Central memory CD4-positive, alpha-beta T cell (primary cell): ENCODE results near the gene ADGRA1.

ENCODE experiments used
- DNase-seq: peaks from one replicate; pipeline ENCODE4 v3.0.0; 2022

ADGRA1 gene

DNA sequence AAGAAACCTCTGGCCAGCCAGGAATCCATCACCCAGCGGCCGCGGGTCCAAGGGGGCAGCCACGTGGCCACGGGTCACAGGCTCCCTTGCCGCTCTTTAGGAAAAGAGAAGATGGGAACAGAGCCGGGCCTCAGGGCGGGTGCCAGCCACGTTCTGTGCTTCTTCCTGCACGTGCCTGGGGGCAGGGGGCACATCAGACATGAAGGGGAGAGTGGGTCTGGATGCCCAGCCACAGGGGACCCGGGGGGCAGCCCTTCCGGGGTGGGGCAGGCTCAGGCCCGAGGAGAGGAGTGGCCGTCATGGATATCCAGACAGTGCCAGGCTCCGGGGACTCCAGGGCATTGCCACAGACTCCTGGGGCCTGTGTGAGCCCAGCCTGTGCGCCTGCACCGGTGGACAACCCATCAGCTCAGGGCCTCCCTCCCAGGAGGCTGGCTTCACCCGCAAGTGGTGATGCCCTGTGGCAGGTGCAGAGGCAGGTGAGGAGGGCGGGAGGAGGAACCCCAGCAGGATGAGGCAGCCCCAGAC, 31.0 kb upstream of the ADGRA1 start:
- no peak for DNase-seq

DNA sequence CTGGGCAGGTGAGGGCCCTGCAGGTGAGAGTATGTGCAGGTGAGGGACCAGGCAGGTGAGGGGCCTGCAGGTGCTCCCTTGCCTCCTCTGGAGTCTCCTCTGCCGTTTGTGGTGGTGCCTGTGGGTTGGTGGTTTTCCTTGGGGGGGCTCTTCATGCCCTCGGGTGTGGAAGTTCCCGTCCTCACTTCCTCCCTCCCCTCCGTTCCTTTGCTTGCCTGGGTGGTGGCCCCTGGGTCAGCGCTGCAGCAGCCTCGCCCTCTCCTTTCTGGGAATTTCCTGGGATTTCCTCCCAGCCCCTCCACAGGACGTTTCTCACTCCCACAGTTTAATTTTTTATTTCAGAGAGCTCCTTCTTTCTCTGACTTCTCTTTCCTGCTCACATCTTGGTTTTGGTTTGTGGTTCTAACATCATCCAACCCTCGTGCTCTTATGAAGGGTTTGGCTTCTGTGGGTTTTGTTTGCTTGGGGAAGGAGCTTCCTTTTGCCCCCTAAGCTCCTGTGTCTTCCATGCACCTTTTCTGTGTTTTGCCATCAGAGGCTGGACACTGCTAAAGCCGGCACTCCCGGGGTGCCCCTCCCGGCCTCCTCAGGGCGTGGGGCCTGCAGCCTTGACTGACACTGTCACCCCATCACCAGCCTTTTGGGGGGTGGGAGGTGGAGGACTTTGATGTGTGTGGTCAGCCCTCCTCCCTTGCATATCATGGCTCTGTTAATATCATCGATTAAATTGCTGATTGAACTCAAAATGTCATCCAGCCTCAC, 29.2 kb upstream of the ADGRA1 start:
- no peak for DNase-seq

GRCh38 chr10:133059093-133059470, 28.6 kb upstream of the ADGRA1 start:
- no peak for DNase-seq

DNA sequence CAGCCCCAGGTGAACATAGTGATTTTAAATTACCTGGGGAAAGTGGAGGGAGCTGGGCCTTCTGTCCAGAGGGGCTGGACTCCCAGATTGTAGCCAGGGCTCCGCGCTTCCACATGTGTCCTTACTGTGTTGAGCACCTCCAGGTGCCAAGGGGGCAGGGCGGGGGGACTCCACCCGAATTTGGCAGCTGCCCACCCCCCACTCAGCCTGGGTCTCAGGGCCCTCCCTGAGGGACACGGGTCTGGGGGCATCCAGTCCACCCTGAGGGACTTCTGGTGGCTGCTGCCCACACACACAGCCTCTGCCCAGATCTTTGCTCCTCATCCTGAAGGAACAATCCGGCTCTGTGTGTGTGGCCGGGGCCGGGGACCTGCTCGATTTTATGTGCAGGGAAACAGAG, 28.2 kb upstream of the ADGRA1 start:
- DNase-seq: no peak

GRCh38 chr10:133060022-133060421, 27.7 kb upstream of the ADGRA1 start:
- no peak for DNase-seq

DNA sequence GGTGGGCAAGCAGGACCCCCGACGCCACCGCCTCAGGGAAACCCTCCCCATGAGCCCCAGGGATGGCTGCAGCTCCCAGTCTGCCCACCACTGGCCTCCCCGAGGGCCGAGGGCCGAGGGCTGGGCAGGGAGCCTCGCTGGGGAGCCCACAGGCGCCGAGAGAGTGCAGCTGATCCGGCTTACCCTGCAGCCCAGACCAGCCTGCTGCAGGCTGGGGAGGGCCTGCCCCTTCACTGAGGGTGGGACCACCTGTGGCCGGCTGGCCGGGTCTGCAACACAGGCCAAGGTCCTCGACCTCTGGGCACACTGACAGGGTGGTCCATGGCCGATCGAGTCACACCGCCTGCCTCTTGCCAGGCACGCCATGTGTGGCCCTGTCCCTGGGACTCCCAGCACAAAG, 27.3 kb upstream of the ADGRA1 start:
- DNase-seq: no peak

DNA sequence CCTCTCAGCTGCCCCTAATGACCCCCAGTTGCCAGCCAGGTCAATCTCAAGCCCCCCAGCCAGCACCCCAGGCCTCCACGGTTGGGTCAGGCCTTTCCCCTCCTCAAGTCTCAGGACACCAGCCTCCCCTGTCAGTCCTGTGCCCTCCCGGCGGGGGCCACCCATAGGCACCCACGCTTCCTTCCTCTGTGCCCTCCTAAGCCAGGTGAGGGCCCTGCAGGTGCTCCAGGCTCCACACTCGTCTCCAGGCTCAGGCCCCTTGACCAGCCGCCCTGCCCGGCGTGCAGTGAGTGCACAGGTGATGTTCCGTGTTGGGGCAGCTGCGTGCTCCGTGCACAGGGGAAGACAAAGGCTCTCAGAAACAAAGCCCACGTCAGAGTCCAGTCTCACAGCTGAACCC, 26.8 kb upstream of the ADGRA1 start:
- no peak for DNase-seq

- no peak for DNase-seq
These were observed 26.3 kb upstream of the ADGRA1 start for GRCh38 chr10:133061296-133062038.

GRCh38 chr10:133062085-133062484, 25.6 kb upstream of the ADGRA1 start:
- no peak for DNase-seq

GRCh38 chr10:133062635-133063034, 25.1 kb upstream of the ADGRA1 start:
- DNase-seq: no peak

DNA sequence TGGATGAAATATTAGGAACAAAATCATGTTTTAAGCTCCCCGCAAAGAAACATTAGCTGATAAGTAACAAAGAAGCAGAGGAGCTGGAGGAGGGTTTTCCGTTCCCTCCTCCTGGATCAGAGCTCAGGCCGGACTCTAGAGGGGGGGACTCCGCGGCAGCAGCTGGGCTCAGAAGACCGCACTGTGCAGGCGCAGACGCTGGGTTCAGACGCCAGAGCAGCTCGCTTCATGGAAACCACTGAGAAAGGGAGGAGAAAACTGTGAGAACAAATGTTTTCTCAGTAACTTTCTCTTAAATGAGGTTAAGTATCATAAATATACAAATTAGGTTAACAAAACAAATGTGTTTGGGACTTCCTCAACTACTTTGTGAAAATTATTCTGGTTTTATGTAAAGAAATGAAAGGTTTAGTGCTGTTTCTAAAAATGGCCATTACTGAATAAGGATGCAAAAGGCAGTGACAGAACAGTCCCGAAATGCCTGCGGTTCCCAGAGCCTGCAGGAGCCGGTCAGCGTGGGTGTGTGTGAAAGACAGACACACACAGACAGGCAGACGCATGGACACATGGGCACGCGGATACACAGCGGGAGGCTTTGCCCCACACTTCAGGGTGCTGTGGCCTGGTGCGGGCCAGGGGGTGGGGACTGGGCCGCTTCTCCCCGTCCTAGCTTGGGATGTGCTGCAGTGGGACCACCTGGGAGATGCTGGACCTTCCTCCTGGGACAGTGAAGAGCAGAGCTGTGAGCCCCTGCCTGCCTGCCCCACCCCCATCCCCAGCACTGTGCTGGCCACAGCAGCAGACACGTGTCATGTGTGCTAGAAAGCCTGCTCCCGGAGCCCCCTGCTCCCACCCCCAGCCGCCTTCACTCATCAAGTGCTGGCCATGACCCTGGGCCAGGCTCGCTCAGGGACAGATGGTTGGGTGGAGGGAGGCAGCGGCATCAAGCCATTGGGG, 20.3 kb upstream of the ADGRA1 start:
- no peak for DNase-seq

DNA sequence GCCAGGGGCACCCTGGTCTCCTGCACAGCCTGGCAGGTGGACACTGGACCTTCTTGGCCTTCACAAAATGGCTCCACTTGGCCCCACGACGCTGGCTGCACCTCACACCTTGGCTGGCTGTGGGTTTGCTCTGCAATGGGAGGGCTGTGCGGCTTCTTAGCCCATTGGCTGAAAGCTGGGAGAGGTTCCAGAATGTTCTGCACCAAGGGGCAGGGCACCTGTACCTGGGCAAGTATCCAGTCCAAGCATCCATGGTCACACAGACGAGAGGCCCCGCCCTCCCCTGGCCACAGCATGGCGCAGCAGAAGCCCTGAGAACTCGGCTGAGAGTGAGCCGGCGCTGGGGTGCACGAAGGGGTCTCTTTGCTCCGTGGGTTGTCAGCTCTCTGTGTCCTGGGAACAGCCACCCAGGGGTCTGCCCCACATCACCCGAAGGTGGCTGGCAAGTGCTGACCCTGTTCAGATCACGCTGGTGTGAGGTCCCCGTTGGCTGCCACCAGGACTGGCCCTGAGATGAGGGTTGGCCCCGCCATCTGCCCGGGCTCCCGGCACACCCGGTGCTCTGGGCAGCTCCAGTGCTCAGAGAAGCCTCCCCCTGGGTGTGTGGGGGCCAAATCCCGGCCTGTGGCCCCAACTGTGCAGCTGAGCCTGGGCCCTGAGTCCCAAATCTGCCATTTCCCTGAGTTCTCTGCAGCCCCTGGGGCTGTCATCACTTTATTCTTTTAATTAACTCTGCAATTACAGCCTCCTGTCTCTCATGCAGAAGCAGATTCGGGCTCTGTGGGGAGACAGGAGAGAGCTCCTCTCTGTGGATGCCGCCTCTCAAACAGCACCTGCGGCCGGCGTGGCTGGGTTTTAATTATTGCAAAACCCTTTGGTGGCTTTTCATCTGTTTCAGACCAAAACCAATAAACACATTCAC, 19.4 kb upstream of the ADGRA1 start:
- no peak for DNase-seq

DNA sequence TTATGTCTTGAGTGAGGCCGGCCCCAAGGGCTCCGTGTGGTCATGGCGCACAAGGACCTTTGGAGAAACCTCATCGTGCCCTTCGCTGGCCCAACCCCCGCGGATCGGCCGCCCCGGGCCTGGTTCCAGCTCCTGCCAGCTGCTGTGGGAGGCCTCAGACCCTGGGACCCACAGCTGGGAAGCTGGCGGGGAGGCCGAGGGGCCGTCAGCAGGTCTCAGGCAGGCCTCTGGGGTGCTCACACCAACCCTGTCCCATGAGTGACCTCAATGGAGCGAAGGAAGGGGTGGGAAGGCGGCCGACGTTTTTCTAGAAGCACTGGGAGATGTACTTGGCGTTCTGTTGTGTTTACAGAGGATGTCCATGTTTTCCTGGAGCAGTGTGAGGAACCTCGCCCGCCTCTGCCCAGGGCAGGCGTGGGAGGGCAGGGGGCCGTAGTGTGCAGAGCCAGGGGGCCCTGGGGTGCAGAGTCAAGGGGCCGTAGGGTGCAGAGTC, 18.6 kb upstream of the ADGRA1 start:
- no peak for DNase-seq

DNA sequence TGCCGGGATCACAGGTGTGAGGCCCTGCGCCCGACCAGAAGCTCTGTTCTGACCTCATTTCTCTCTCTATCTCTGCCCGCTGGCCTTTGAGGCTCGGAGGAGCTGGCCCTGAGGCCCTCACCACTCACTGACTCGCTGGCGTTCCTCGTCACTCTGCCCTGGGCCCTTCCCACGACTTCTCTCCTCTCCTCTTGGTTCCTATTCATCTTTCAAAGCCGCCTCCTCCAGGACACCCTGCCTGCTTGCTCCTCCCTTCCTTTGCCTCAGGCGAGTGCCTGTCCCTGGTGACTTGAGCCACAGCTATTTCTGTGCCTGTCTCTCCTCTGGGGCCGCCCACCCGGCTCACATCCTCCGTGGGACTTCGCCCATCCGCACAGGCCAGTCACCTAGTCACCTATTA, 17.3 kb upstream of the ADGRA1 start:
- DNase-seq: no peak

DNA sequence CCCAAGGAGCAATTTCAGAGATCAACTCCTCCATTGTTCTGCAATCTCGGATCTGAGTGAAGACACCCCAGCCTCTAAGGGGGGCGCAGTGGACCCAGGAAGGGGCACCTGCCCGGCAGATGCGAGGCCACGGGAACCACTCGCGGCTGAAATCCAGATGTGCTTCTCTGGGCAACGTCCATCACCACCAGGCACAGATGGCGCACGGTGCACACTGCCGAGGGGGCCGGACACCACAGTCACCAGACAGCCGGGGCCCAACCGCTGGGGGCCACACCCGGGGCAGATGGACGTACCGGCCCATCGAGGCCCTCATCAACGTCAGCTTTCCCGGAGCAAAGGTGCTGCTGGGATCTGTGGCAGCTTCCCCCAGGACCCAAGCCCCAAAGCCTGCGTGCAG, 16.9 kb upstream of the ADGRA1 start:
- DNase-seq: no peak

DNA sequence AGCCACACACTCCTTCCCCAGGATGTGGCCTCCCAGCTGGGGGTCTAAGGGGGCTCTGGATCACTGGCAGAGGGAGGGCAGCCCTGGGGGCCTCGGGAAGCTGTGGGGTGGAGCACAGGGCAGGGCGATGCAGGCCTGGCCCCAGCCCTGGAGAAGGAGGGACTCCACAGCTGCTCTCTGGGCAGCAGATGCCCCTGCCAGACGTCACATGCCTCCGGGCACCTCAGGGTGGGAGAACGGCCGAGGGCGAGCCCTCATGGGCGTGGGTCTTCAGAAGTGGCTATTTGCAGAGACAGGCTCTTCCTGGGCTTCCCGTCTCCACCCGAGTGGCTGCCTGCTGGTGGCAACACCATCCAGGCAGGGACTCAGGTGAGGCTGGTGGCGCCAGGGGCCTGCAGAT, 16.0 kb upstream of the ADGRA1 start:
- DNase-seq: no peak

- no peak for DNase-seq
These were observed 15.5 kb upstream of the ADGRA1 start for GRCh38 chr10:133072196-133072595.

DNA sequence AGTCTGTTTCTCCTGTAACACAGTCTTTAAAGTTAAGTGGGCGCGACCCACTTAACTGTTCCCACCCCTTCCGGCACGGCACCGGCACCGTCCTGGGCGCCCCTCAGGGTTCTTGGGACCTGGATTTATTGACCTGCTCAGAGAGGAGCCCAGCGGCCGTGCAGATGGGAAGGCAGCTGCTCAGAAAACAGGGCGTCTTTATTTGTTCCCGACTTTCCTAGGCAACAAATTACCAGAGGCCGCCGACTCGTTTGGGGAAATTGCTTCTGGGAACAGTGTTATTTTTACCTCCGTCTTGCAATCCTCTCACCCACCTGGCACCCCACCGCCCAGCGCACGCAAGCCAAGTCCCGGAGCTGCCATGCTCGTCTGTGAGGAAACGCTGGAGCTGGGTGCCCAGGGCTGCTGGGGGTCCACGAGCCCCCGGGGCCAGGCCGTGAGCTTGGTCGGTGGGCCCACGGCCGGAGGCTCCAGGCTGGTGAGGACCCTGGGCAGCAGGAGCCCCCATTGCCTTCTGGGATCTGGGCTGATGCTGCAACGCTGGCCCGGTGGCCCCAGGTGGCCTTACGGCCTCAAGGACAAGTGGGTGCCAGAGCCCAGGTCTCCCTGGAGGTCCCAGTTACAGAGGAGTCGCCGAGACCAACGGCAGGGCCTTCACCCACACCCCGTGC, 14.9 kb upstream of the ADGRA1 start:
- DNase-seq: no peak

GRCh38 chr10:133075346-133076137, 12.2 kb upstream of the ADGRA1 start:
- no peak for DNase-seq
